Middle frontal gyrus (tissue), 1 donor: ENCODE measurements around the gene CYB5R4.

Experiments
- DNase-seq: peaks from one replicate; pipeline ENCODE4 v3.0.0-alpha.2; 2015; ENCODE audit warnings: low spot score; ENCODE audit errors: extremely low spot score

The CYB5R4 gene

GRCh38 chr6:83859410-83860358 is at the start of gene CYB5R4:
Gene CYB5R4, plus strand, starts transcription at chr6:83859689. Its CDS starts 94 bp downstream, at chr6:83859783.
- DNase-seq, result peak; percentile 86

- no peak for DNase-seq
Measured at GRCh38 chr6:83812595-83812994, 46.9 kb upstream of the CYB5R4 start.

GRCh38 chr6:83815631-83816272 is 43.7 kb upstream of the CYB5R4 start:
- DNase-seq, result no peak

- DNase-seq, result no peak
Measured at GRCh38 chr6:83822629-83823169, 36.8 kb upstream of the CYB5R4 start.

GRCh38 chr6:83824388-83824801 is 35.1 kb upstream of the CYB5R4 start:
- no peak for DNase-seq

- DNase-seq, result no peak
Measured at GRCh38 chr6:83824831-83825230, 34.7 kb upstream of the CYB5R4 start.

GRCh38 chr6:83827050-83827449 is 32.4 kb upstream of the CYB5R4 start:
- no peak for DNase-seq

- DNase-seq, result no peak
Measured at GRCh38 chr6:83838727-83839126, 20.8 kb upstream of the CYB5R4 start.

- no peak for DNase-seq
Measured at GRCh38 chr6:83844170-83844569, 15.3 kb upstream of the CYB5R4 start.

GRCh38 chr6:83846291-83846690 is 13.2 kb upstream of the CYB5R4 start:
- DNase-seq, result no peak

- DNase-seq, result no peak
Measured at GRCh38 chr6:83847179-83847578, 12.3 kb upstream of the CYB5R4 start.

- no peak for DNase-seq
Measured at GRCh38 chr6:83849127-83849526, 10.4 kb upstream of the CYB5R4 start.

GRCh38 chr6:83849610-83850009 is 9.9 kb upstream of the CYB5R4 start:
- DNase-seq, result no peak

- DNase-seq, result no peak
Measured at GRCh38 chr6:83852528-83853177, 6.8 kb upstream of the CYB5R4 start.

GRCh38 chr6:83853178-83854000 is 6.1 kb upstream of the CYB5R4 start, which contains the start of gene RIPPLY2:
Gene RIPPLY2, plus strand, starts transcription at chr6:83853360. Its CDS starts 57 bp downstream, at chr6:83853417.
- peak; percentile 69 for DNase-seq

GRCh38 chr6:83854001-83854501 is 5.4 kb upstream of the CYB5R4 start:
- DNase-seq, result no peak

- DNase-seq, result no peak
Measured at GRCh38 chr6:83854766-83855165, 4.7 kb upstream of the CYB5R4 start.

- no peak for DNase-seq
Measured at GRCh38 chr6:83860359-83860755, 868 bp downstream of the CYB5R4 start.

GRCh38 chr6:83860782-83861495 is 1.4 kb downstream of the CYB5R4 start:
- DNase-seq, result no peak
